Liver (tissue), 9 donors: ENCODE data around the gene PIP4K2A. TPM values are rescaled to one million over a fixed set of nuclear protein-coding genes. Genes with fewer than 3 reads are reported as not detected.

ENCODE experiments used
- DNase-seq: peaks from one replicate; pipeline ENCODE4 v3.0.0-alpha.2; 2017; ENCODE audit warnings: low spot score
- H3K27ac ChIP-seq, 2 donors: one replicate each; pipeline ENCODE4 v1.7.0; 2013; ENCODE audit warnings: inconsistent platforms in 2 of 2, low read length in 2 of 2, control low read depth in 1 of 2, low read depth in 1 of 2, mild to moderate bottlenecking in 1 of 2
- H3K27me3 ChIP-seq, 4 donors: one replicate each; pipeline versions ENCODE4 v1.6.1 to v1.7.0; 2013; ENCODE audit warnings: low read length in 3 of 4, inconsistent platforms in 1 of 4, mild to moderate bottlenecking in 1 of 4, moderate library complexity in 1 of 4; ENCODE audit not compliant: control insufficient read depth in 4 of 4, insufficient read depth in 4 of 4
- H3K36me3 ChIP-seq, 4 donors: one replicate each; pipeline versions ENCODE4 v1.6.1 to v1.7.0; 2013; ENCODE audit warnings: low read length in 3 of 4, mild to moderate bottlenecking in 3 of 4, low read depth in 1 of 4, moderate library complexity in 1 of 4; ENCODE audit not compliant: control insufficient read depth in 4 of 4, insufficient read depth in 3 of 4
- H3K4me1 ChIP-seq, 4 donors: one replicate each; pipeline versions ENCODE4 v1.6.1 to v1.7.0; 2013; ENCODE audit warnings: low read length in 3 of 4, mild to moderate bottlenecking in 3 of 4, moderate library complexity in 1 of 4; ENCODE audit not compliant: control insufficient read depth in 4 of 4, insufficient read depth in 4 of 4
- H3K4me3 ChIP-seq, 3 donors: one replicate each; pipeline versions ENCODE4 v1.6.1 to v1.7.0; 2013; ENCODE audit warnings: low read length in 3 of 3, control low read depth in 1 of 3, low read depth in 1 of 3, mild to moderate bottlenecking in 1 of 3
- H3K9ac ChIP-seq, 2 donors: one replicate each; pipeline ENCODE4 v1.7.0; 2013; ENCODE audit warnings: low read length in 2 of 2, mild to moderate bottlenecking in 2 of 2, moderate library complexity in 2 of 2, control low read depth in 1 of 2, low read depth in 1 of 2
- H3K9me3 ChIP-seq, 4 donors: one replicate each; pipeline versions ENCODE4 v1.6.1 to v1.7.0; 2013; ENCODE audit warnings: low read length in 3 of 4; ENCODE audit not compliant: control insufficient read depth in 4 of 4
- ATF3 ChIP-seq: IDR thresholded peaks from 2 replicates; pipeline ENCODE4 v1.6.1; 2016; ENCODE audit warnings: antibody characterized with exemption
- CTCF ChIP-seq: fragments of 150-350 bp; IDR thresholded peaks from 2 replicates; pipeline ENCODE4 v1.5.1; 2017; ENCODE audit warnings: improper control_type of control experiment, low read depth, low read length; ENCODE audit not compliant: missing input control
- EGR1 ChIP-seq, 2 donors: IDR thresholded peaks; 2 replicates each; pipeline ENCODE4 v1.6.1; 2016 to 2018; ENCODE audit warnings: antibody characterized with exemption in 2 of 2, low read depth in 2 of 2
- FOXA1 ChIP-seq: IDR thresholded peaks from 2 replicates; pipeline ENCODE4 v1.6.1; 2016; ENCODE audit warnings: antibody characterized with exemption
- FOXA2 ChIP-seq: IDR thresholded peaks from 2 replicates; pipeline ENCODE4 v1.6.1; 2016; ENCODE audit warnings: antibody characterized with exemption
- GABPA ChIP-seq, 2 donors: IDR thresholded peaks in 1 of 2; conservative IDR thresholded peaks in 1 of 2; 2 replicates each; pipeline ENCODE4 v1.6.1; 2016; ENCODE audit warnings: antibody characterized with exemption in 2 of 2, mild to moderate bottlenecking in 1 of 2, moderate library complexity in 1 of 2
- HNF4G ChIP-seq: IDR thresholded peaks from 2 replicates; pipeline ENCODE4 v1.6.1; 2016; ENCODE audit warnings: antibody characterized with exemption
- MAX ChIP-seq: IDR thresholded peaks from 2 replicates; pipeline ENCODE4 v1.6.1; 2016; ENCODE audit warnings: antibody characterized with exemption
- NR2F2 ChIP-seq: IDR thresholded peaks from 2 replicates; pipeline ENCODE4 v1.6.1; 2016; ENCODE audit warnings: antibody characterized with exemption
- RAD21 ChIP-seq, 2 donors: IDR thresholded peaks; 2 replicates each; pipeline ENCODE4 v1.6.1; 2016; ENCODE audit warnings: antibody characterized with exemption in 2 of 2, mild to moderate bottlenecking in 2 of 2
- REST ChIP-seq: IDR thresholded peaks from 2 replicates; pipeline ENCODE4 v1.6.1; 2016; ENCODE audit warnings: antibody characterized with exemption, mild to moderate bottlenecking
- RXRA ChIP-seq, 2 donors: IDR thresholded peaks; 2 replicates each; pipeline ENCODE4 v1.6.1; 2017 to 2018; ENCODE audit warnings: antibody characterized with exemption in 2 of 2, mild to moderate bottlenecking in 1 of 2
- SP1 ChIP-seq: IDR thresholded peaks from 2 replicates; pipeline ENCODE4 v1.6.1; 2018; ENCODE audit warnings: antibody characterized with exemption, mild to moderate bottlenecking
- YY1 ChIP-seq: IDR thresholded peaks from 2 replicates; pipeline ENCODE4 v1.6.1; 2016; ENCODE audit warnings: antibody characterized with exemption, mild to moderate bottlenecking
- ZBTB33 ChIP-seq: IDR thresholded peaks from 2 replicates; pipeline ENCODE4 v1.6.1; 2016; ENCODE audit warnings: antibody characterized with exemption
- WGBS: extraction: QIAGEN DNeasy Blood & Tissue Kit; methylation state at CpG from one replicate; pipeline ENCODE4 v1.1.7; 2013; 5-methylcytosine and 5-hydroxymethylcytosine counted together
- polyA plus RNA-seq, 2 donors: library from polyadenylated mRNA; stranded (reverse) in 1 of 2; unstranded in 1 of 2; fragments of 200-250 nt in 1 of 2; fragments of >200 nt in 1 of 2; fragmentation: Nextera tagmentation in 1 of 2; extraction: Ambion mirVana in 1 of 2; gene quantifications; one replicate each; pipeline versions ENCODE4 v1.2.1 to v1.2.3, GENCODE V29; 2013 to 2015
- total RNA-seq, 2 donors: library from RNA; depleted of rRNA; stranded (reverse); fragments of >200 nt; gene quantifications; one replicate each; pipeline ENCODE4 v1.2.3, GENCODE V29; 2014
- donor health status: healthy.
- donor health status: healthy.
- donor health status: healthy.
- donor health status: healthy.
- donor health status: healthy.

PIP4K2A gene
- total and polyA plus RNA-seq, 4 donors: 6.4 to 53.7 (median 8.6) TPM

- H3K4me3 ChIP-seq: no peak overlapping the region
- H3K27ac ChIP-seq: no peak overlapping the region
- H3K9me3 ChIP-seq: no peaks in the 10 kb centered on the region
- H3K36me3 ChIP-seq: no peaks in the 10 kb centered on the region
- no peaks in the 10 kb centered on the region for H3K4me1 ChIP-seq
- no peak for DNase-seq
- no peak overlapping the region for H3K9ac ChIP-seq
- whole genome bisulfite sequencing: 96% methylated on average over 2 of the region's 2 CpGs
- H3K27me3 ChIP-seq: peaks cover 0 to 6% (median 0%) of the 10 kb centered on the region in 4 donors
- no peak for TF ChIP-seq SP1
- TF ChIP-seq NR2F2: no peak
- no peak for TF ChIP-seq EGR1 (IDR thresholded peaks at IDR 0.05; ENCODE audit: low read depth in 2 of 2)
- TF ChIP-seq FOXA1: no peak
- TF ChIP-seq GABPA (IDR thresholded peaks at IDR 0.05 in 1 of 2, conservative IDR thresholded peaks at IDR 0.05 in 1 of 2): no peak
- TF ChIP-seq REST: no peak
- TF ChIP-seq HNF4G: no peak
- TF ChIP-seq ZBTB33: no peak
- TF ChIP-seq RXRA (IDR thresholded peaks at IDR 0.05): no peak
- TF ChIP-seq CTCF: no peak
- TF ChIP-seq RAD21 (IDR thresholded peaks at IDR 0.05): no peak
Observed at GRCh38 chr10:22501863-22502262, 212.5 kb downstream of the PIP4K2A start.

- no peaks in the 10 kb centered on the region for H3K4me1 ChIP-seq
- H3K36me3 ChIP-seq: no peaks in the 10 kb centered on the region
- H3K9me3 ChIP-seq: no peaks in the 10 kb centered on the region
- H3K9ac ChIP-seq: no peak overlapping the region
- no peak for DNase-seq
- H3K27me3 ChIP-seq: peaks cover 0 to 6% (median 0%) of the 10 kb centered on the region in 4 donors
- 77% methylated on average over 3 of the region's 3 CpGs for WGBS
- H3K27ac ChIP-seq: no peak overlapping the region
- H3K4me3 ChIP-seq: no peak overlapping the region
- TF ChIP-seq ATF3 (no peak), CTCF (no peak), FOXA2 (no peak), GABPA (IDR thresholded peaks at IDR 0.05 in 1 of 2, conservative IDR thresholded peaks at IDR 0.05 in 1 of 2) (no peak), FOXA1 (no peak), RAD21 (IDR thresholded peaks at IDR 0.05) (no peak), SP1 (no peak), HNF4G (no peak), MAX (no peak), ZBTB33 (no peak), YY1 (no peak), NR2F2 (no peak), EGR1 (IDR thresholded peaks at IDR 0.05; ENCODE audit: low read depth in 2 of 2) (no peak)
Observed at GRCh38 chr10:22501413-22501812, 213.0 kb downstream of the PIP4K2A start.
